Sigmoid colon (tissue), 7 donors: ENCODE measurements around the gene APEH. TPM values are rescaled to one million over a fixed set of nuclear protein-coding genes. Genes with fewer than 3 reads are reported as not detected.
A peak's percentile ranks its signal among the peaks of the same experiment; 100 is the strongest.

Experiments used
- DNase-seq: peaks from one replicate; pipeline ENCODE4 v3.0.0-alpha.2; 2019
- H3K27ac ChIP-seq, 4 donors: fragments of 200-600 bp; sonication (generic); one replicate each; pipeline ENCODE4 v1.5.1; 2016 to 2019; ENCODE audit warnings: mild to moderate bottlenecking in 1 of 4
- H3K27me3 ChIP-seq, 3 donors: fragments of 200-600 bp; sonication (generic); one replicate each; pipeline ENCODE4 v1.5.1; 2019; ENCODE audit warnings: mild to moderate bottlenecking in 1 of 3
- H3K36me3 ChIP-seq, 4 donors: fragments of 200-600 bp; sonication (generic); one replicate each; pipeline ENCODE4 v1.5.1; 2016 to 2019
- H3K4me1 ChIP-seq, 4 donors: fragments of 200-600 bp; sonication (generic); one replicate each; pipeline ENCODE4 v1.5.1; 2017 to 2019
- H3K4me3 ChIP-seq, 4 donors: fragments of 200-600 bp; sonication (generic); one replicate each; pipeline ENCODE4 v1.5.1; 2017 to 2019; ENCODE audit warnings: mild to moderate bottlenecking in 2 of 4, moderate library complexity in 1 of 4
- H3K9me3 ChIP-seq, 4 donors: fragments of 200-600 bp in 3 of 4; sonication (generic) in 3 of 4; one replicate each; pipeline versions ENCODE4 v1.5.1 to v1.6.1; 2013 to 2019
- CTCF ChIP-seq, 4 experiments: fragments of 450-650 bp in 3 of 4; fragments of 200-600 bp in 1 of 4; IDR thresholded peaks; one replicate each; pipeline ENCODE4 v1.5.1; 2016 to 2019; ENCODE audit warnings: antibody characterized with exemption in 4 of 4, mild to moderate bottlenecking in 3 of 4, moderate library complexity in 2 of 4
- EP300 ChIP-seq, 4 donors: sonication (generic); formaldehyde crosslinking; IDR thresholded peaks; one replicate each; pipeline ENCODE4 v1.6.1; 2017; ENCODE audit warnings: antibody characterized with exemption in 4 of 4
- POLR2A ChIP-seq, 2 donors: fragments of 450-650 bp; IDR thresholded peaks; one replicate each; pipeline ENCODE4 v1.6.1; 2016; ENCODE audit warnings: antibody characterized with exemption in 2 of 2, mild to moderate bottlenecking in 2 of 2, moderate library complexity in 2 of 2
- POLR2AphosphoS5 ChIP-seq, 4 donors: sonication (generic); formaldehyde crosslinking; IDR thresholded peaks; one replicate each; pipeline ENCODE4 v1.6.1; 2017; ENCODE audit warnings: antibody characterized with exemption in 4 of 4
- WGBS, 2 donors: extraction: QIAGEN DNeasy Blood & Tissue Kit; methylation state at CpG; one replicate each; pipeline ENCODE4 v1.1.7; 2013; 5-methylcytosine and 5-hydroxymethylcytosine counted together
- intact Hi-C: fragments of 100-400 bp; cut with DNase I; formaldehyde crosslinking; loops from one replicate; pipeline ENCODE4 v1.15.1; 2023
- polyA plus RNA-seq, 3 donors: library from polyadenylated mRNA; stranded (reverse); fragments of 200-250 nt; gene quantifications; one replicate each; pipeline ENCODE4 v1.2.3, GENCODE V29; 2013
- total RNA-seq, 4 donors: library from RNA; depleted of rRNA; stranded (reverse); fragments of >200 nt; gene quantifications; one replicate each; pipeline ENCODE4 v1.1.0, GENCODE V29; 2016
- donor health status: healthy with polysubstance abuse.
- donor health status: Bipolar disorder and iron deficiency.
- donor health status: healthy.

APEH gene
- total and polyA plus RNA-seq, 7 donors, result 49.0 to 102 (median 64.8) TPM

GRCh38 chr3:49716169-49716568 lies 42.0 kb downstream of the APEH start:
- Histone ChIP-seq H3K27me3 (no peaks in the 10 kb centered on the region), H3K36me3 (peaks cover 8 to 44% (median 9%) of the 10 kb centered on the region in 4 donors), H3K4me1 (peaks cover 0 to 23% (median 20%) of the 10 kb centered on the region in 4 donors), H3K4me3 (no peak overlapping the region), H3K9me3 (no peaks in the 10 kb centered on the region), H3K27ac (no peak overlapping the region)
- peak; percentile 50 for DNase-seq
- 92 to 96% methylated on average over 7 of the region's 7 CpGs for WGBS, 2 donors
- intact Hi-C loops, result no loop called here
- TF ChIP-seq EP300 (IDR thresholded peaks at IDR 0.05), result no peak
- no peak for TF ChIP-seq CTCF (IDR thresholded peaks at IDR 0.05)

DNA sequence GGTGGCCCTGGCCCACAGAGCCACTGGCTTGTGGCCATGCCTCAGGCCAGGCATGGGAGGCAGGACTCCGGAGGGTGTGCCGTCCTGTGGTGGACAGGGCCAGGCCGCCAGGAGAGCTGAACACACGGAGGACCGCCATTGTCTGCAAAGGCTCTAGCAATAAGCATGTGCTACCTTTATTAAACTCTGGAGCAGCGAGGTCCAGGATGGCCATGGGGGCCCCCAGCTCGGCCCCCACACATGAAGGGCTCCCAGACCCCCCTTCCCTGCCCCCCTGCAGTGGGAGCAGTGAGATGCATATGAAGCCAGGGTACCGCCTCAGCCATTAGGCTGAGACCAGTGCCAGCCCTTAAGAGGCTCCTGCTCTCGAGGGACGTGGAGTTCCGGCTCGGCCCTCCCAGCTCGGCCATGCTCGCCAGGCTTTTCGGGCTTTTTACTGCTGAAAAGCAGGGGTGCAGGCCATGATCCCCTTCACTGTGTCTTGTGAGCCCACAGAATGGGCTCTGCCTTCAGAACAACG lies 42.6 kb downstream of the APEH start:
- no peak overlapping the region for H3K4me3 ChIP-seq
- peaks cover 0 to 23% (median 20%) of the 10 kb centered on the region in 4 donors for H3K4me1 ChIP-seq
- peaks cover 8 to 47% (median 13%) of the 10 kb centered on the region in 4 donors for H3K36me3 ChIP-seq
- H3K27ac ChIP-seq, result no peak overlapping the region
- TF ChIP-seq EP300 (IDR thresholded peaks at IDR 0.05), result no peak
- TF ChIP-seq CTCF (IDR thresholded peaks at IDR 0.05), result no peak
- TF ChIP-seq POLR2AphosphoS5 (IDR thresholded peaks at IDR 0.05), result no peak
- TF ChIP-seq POLR2A (IDR thresholded peaks at IDR 0.05), result no peak
- WGBS, 2 donors, result 91 to 96% methylated on average over 16 of the region's 16 CpGs
- peak; percentile 60 for DNase-seq
- no peaks in the 10 kb centered on the region for H3K27me3 ChIP-seq
- no peaks in the 10 kb centered on the region for H3K9me3 ChIP-seq
- intact Hi-C loops, result no loop called here

- H3K4me1 ChIP-seq, result peaks cover 0 to 30% (median 23%) of the 10 kb centered on the region in 4 donors
- 85 to 94% methylated on average over 14 of the region's 14 CpGs for WGBS, 2 donors
- no peak overlapping the region for H3K27ac ChIP-seq
- H3K36me3 ChIP-seq, result peaks cover 8 to 49% (median 11%) of the 10 kb centered on the region in 4 donors
- no peak for DNase-seq
- TF ChIP-seq POLR2A (IDR thresholded peaks at IDR 0.05), result no peak
- no peak for TF ChIP-seq CTCF (IDR thresholded peaks at IDR 0.05)
- no peak for TF ChIP-seq POLR2AphosphoS5 (IDR thresholded peaks at IDR 0.05)
- no peak for TF ChIP-seq EP300 (IDR thresholded peaks at IDR 0.05)
- intact Hi-C loops, result no loop called here
- H3K9me3 ChIP-seq, result no peaks in the 10 kb centered on the region
- no peaks in the 10 kb centered on the region for H3K27me3 ChIP-seq
- no peak overlapping the region for H3K4me3 ChIP-seq
Observed at GRCh38 chr3:49717211-49717958, 43.2 kb downstream of the APEH start.

- peaks cover 6 to 45% (median 11%) of the 10 kb centered on the region in 4 donors for H3K36me3 ChIP-seq
- 65 to 71% methylated on average over 75 of the region's 75 CpGs for WGBS, 2 donors
- H3K4me1 ChIP-seq, result peaks cover 0 to 38% (median 31%) of the 10 kb centered on the region in 4 donors
- DNase-seq, result no peak
- H3K4me3 ChIP-seq, result peak overlapping the region in 1 of 4 donors; percentile 60
- H3K27ac ChIP-seq, result no peak overlapping the region
- no peaks in the 10 kb centered on the region for H3K9me3 ChIP-seq
- no peaks in the 10 kb centered on the region for H3K27me3 ChIP-seq
- intact Hi-C loops, result no loop called here
- TF ChIP-seq CTCF (IDR thresholded peaks at IDR 0.05), result no peak
- no peak for TF ChIP-seq POLR2AphosphoS5 (IDR thresholded peaks at IDR 0.05)
- no peak for TF ChIP-seq EP300 (IDR thresholded peaks at IDR 0.05)
- no peak for TF ChIP-seq POLR2A (IDR thresholded peaks at IDR 0.05)
Observed at GRCh38 chr3:49717959-49718857, 44.1 kb downstream of the APEH start.
